SHP77 (cell line): ENCODE results near the gene GDPD5.

Experiments used
- DNase-seq, 2 experiments: peaks; one replicate each; lab custom pipeline; 2025; lab: John Stamatoyannopoulos, UW

Gene GDPD5

DNA sequence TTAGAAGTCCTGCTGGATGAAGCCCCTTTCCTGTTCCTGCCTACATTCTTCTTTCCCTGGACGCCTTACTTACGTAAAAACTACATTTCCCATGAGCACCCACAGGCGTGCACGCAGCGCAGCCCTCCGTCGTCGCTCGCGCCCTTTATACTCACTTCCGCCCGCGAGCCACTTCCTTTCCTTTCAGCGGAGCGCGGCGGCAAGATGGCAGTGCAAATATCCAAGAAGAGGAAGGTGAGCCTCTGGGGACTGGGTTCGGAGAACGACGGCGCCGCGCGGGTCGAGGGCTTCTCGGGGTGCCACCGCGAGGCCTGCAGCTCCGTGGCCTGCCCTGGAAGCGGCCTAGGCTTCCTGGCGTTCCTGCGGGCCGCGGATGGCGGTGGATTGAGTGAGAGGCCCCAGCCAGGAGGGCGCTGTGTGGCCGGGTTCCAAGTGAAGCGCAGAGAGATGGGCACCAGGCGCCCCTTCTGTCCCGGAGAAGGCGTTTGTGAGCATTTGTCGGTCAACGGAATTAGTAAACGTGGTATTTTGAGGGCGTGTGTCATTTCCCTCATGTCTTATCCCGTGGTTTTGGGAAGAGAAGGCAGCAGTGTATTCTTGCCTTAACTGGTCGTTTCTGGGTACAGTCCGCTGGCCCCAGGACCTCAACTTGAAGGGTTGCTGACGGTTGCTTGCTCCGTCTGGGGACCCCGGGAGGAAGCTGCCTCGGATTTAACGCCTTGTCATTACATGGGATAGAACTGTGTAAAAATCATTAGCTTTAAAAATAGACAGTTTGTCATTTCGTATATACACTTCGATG lies 126.2 kb downstream of the GDPD5 start, which contains the start of gene RPS3:
RPS3 (plus strand) TSS at position 175 of the 802 bp plus-strand sequence; CDS start at position 205, 30 bp downstream.
- peak; percentile 93 to 97 for DNase-seq

DNA sequence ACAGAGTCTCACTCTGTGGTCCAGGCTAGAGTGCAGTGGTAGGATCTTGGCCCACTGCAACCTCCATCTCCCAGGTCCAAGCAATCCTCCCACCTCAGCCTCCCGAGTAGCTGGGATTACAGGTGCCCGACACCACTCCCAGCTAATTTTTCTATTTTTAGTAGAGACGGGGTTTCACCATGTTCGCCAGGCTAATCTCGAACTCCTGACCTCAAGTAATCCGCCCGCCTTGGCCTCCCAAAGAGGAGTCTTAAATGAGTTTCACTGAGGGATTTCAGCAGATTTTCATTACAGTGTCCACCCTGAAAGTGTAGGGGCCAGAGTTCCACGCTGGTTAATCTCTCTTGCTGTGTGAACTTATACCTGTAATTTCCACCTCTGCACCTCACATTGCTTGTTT lies 126.8 kb downstream of the GDPD5 start:
- DNase-seq, result no peak

DNA sequence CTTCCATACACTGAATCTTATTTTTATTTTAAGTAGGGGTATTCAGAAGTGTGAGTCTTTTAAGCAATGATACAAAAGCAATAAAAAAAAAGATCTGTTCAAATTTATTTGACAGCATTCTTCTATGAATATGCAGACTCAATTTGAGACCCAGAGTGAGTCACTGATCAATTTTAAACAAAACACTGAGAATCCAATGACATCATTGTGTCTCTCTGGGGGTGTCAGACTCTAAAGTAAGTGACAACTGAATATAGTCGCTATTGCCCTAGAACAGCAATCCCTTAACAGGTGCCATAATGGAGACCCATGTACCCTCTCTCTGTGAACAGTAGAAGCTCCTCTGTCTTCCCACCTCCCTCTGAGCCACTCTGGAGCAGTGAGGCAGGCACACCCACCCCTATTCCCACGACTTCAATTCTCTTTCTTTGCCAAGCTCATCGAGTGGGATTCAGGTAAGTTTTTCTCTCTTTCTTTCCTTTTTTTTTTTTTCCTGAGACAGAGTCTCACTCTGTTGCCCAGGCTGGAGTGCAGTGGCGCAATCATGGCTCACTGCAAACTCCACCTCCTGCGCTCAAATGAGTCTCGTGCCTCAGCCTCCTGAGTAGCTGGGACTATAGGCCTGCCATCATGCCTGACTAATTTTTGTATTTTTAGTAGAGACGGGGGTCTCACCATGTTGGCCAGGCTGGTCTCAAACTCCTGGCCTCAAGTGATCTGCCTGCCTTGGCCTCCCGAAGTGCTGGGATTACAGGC lies 131.5 kb downstream of the GDPD5 start:
- no peak for DNase-seq

DNA sequence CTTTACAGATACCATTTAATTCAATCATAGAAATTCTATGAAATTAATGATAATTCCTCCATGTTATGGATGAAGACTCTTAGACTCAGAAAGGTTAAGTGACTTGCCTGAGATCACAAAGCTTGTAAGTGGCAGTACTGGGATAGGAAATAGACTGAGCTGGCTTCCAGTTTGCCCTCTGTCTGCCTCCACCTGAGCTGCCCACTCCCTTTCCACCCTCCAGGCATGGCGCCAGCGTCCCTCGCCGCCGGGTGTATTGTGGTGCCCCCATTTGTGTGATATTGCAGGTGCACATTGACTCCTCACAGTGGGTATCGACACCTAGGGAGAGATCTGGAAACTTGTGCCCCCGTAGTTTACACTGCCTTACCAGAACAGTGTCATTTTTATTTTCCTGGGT lies 135.8 kb downstream of the GDPD5 start:
- DNase-seq, result no peak

DNA sequence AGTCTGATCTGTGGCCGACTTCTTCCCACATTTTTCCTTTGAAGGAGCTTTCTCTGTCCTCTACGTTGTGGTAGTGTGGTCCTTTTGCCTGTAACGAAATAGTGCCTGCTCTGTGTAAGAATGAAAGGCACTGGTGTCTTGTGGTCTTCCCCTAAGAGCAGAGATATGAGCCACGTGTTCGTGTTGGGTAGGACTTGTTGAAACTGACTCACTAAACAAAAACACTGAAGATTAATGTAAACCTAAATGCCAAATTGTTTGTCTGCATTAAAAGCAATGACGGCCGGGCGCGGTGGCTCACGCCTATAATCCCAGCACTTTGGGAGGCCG lies 136.5 kb downstream of the GDPD5 start:
- no peak for DNase-seq

DNA sequence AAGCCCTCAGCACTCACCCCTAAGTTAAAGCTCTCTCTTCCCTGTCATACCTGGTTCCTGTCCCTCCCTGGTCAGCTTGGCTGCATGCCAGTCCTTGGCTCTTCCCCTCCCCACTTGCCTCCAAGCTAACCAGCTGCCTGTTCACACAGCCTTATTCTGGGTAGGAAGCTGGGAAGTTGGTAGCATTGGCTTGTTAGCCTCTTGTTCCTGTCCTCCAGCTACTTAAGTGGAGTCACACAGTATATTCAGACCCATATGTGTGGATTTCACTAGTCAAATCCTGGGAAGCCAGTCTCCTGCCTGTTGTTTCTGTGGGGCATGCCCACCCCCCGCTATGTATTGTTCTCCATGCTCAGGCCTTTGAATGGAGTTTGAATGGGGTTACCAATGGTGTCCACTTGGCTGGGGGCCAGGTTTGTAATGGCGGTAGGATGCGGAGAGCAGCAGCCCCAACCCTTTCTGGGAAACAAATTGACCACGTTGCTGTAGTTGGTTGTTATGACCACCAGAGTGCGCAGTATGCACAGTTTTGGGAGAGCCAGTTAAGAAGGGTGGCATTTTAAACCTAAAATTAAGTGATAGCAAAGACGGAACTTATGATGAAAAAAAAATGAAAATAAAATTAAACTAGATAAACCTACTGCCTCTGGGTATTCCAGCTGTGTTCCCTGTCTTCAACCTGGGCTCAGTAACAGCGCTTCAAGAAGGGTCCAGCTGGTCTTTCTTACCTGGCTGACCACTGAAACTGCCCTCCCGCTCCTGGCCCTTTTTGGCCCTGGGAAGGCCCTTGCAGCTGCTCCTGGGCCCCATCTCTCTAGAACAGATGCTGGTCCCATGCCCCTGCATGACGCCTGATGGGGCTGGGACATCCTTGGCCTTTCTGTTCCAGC lies 137.1 kb downstream of the GDPD5 start:
- peak; percentile 87 to 95 for DNase-seq

DNA sequence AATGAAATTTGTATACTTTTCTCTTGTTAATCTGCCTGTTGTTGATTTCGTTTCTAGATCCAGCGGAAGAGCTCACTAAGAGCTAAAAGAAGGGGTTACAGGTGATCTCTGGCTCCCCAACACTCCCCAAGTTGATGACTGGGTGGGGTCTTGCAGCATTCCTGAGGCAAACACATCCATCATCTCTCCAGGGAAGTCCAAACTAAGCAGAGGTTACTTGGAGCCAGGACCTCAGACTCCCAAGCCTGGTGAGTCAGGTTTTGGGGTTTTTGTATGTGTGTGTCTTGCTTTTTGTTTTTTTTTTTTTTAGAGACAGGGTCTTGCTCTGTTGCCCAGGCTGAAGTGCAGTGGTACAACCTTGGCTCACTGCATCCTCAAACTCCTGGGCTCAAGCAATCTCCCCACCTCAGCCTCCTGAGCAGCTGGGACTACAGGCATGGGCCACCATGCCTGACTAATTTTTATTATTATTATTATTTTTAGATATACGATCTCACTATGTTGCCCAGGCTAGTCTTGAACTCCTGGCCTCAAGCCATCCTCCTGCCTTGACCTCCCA lies 137.9 kb downstream of the GDPD5 start:
- DNase-seq, result no peak

DNA sequence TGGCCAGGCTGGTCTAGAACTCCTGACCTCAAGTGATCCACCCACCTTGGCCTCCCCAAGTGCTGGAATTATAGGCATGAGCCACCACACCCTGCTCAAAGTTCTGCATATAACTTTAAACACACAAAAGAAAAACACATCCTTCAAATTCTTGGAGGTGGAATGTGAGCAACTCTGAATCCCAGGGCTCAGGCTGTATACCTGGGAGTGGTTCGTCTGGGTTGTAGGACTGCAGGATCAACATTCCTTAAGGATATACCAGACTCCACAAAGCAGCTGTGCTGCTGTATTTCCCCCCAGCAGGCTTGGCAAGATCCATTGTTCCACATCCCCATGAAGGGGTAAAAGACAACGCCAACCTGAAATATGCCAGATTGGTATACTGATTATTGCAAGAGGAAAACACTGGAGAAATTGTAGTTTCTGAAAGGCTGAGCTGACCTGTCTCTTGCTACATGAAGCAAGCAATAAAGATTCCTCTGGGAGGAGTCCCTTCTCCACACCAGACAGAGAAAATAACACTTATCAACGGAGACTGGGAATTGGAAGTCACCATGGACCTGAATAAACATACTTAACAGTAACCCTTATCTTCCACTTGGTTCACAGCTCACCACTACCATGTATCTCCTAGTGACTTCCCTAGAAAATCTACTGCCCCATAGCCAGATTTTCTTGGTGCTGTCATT lies 138.7 kb downstream of the GDPD5 start:
- DNase-seq, result no peak
